K562 treated with DMSO at 1 percent for 12 hours (cell line): Measurements from ENCODE around the gene CXorf49B. TPM values are rescaled to one million over a fixed set of nuclear protein-coding genes. Genes with fewer than 3 reads are reported as not detected.

Experiments used
- total RNA-seq: library from RNA; unstranded; fragments of 300-600 nt; gene quantifications from 2 replicates; pipeline ENCODE4 v1.2.3, GENCODE V29; 2022; ENCODE audit not compliant: insufficient read depth

Gene CXorf49B
- total RNA-seq, result not detected in 2 replicates

GRCh38 chrX:71763049-71763448, at the start of gene CXorf49B:
Gene CXorf49B (plus strand): TSS chrX:71763349. CDS start chrX:71763424, 75 bp downstream.

GRCh38 chrX:71718185-71718584, 45.0 kb upstream of the CXorf49B start, which contains the start of gene CXorf49:
Gene CXorf49 (minus strand): TSS chrX:71718285. CDS start chrX:71718151, 134 bp downstream.

Other genes with a start within 250 kb of the CXorf49B start
- 18.4 and 99.9 TPM in 2 replicates for gene OGT, start 230.2 kb upstream of the CXorf49B start, total RNA-seq
- 1.9 and 2.7 TPM in 2 replicates for gene GCNA, start 184.9 kb upstream of the CXorf49B start, total RNA-seq
- not detected in 2 replicates for gene CXCR3, start 144.8 kb upstream of the CXorf49B start, total RNA-seq
- not detected in 2 replicates for gene CXorf49, start 45.1 kb upstream of the CXorf49B start, total RNA-seq
- not detected in 2 replicates for gene NHSL2, start 147.5 kb downstream of the CXorf49B start, total RNA-seq